CD4-positive, CD25-positive, alpha-beta regulatory T cell (primary cell): ENCODE data around the gene RLN3. TPM values are rescaled to one million over a fixed set of nuclear protein-coding genes. Genes with fewer than 3 reads are reported as not detected.

Experiments
- ATAC-seq, 2 donors: fragments of 150-1000 bp; cut with Tn5 transposase; one replicate each; pipeline ENCODE4 v1.10.0; 2021; ENCODE audit warnings: low read depth in 2 of 2, moderate number of reproducible peaks in 2 of 2, moderate library complexity in 1 of 2
- DNase-seq, 3 donors: peaks; one replicate each; pipeline versions ENCODE4 v3.0.0 to v3.0.0-alpha.2; 2012 to 2022; ENCODE audit warnings: mixed read lengths in 1 of 3
- H3K27ac ChIP-seq: one replicate; pipeline ENCODE4 v1.7.0; 2013; ENCODE audit warnings: mild to moderate bottlenecking, low read length; ENCODE audit not compliant: insufficient read depth, poor library complexity, severe bottlenecking
- H3K27me3 ChIP-seq: one replicate; pipeline ENCODE4 v1.7.0; 2013; ENCODE audit warnings: low read length; ENCODE audit not compliant: control insufficient read depth, insufficient read depth
- H3K36me3 ChIP-seq: one replicate; pipeline ENCODE4 v1.7.0; 2013; ENCODE audit warnings: mild to moderate bottlenecking, low read length, moderate library complexity; ENCODE audit not compliant: control insufficient read depth, insufficient read depth
- H3K4me1 ChIP-seq: 2 replicates; pipeline ENCODE4 v1.7.0; 2013; ENCODE audit warnings: mild to moderate bottlenecking, low read length; ENCODE audit not compliant: insufficient read depth, control insufficient read depth, poor library complexity, severe bottlenecking
- H3K4me3 ChIP-seq: one replicate; pipeline ENCODE4 v1.7.0; 2013; ENCODE audit warnings: low read depth, mild to moderate bottlenecking, low read length, moderate library complexity
- H3K9me3 ChIP-seq, 2 experiments: 1 replicate in 1 of 2; 2 replicates in 1 of 2; pipeline ENCODE4 v1.7.0; 2013; ENCODE audit warnings: low read length in 2 of 2, mild to moderate bottlenecking in 1 of 2, moderate library complexity in 1 of 2; ENCODE audit not compliant: control insufficient read depth in 2 of 2
- H3K27ac Mint-ChIP-seq, 3 donors: one replicate each; pipeline ENCODE4 v1.8.0; 2020 to 2022; ENCODE audit warnings: mild to moderate bottlenecking in 3 of 3, mixed read lengths in 3 of 3, moderate library complexity in 2 of 3
- H3K27me3 Mint-ChIP-seq: one replicate; pipeline ENCODE4 v1.8.0; 2022; ENCODE audit warnings: mild to moderate bottlenecking, mixed read lengths
- H3K36me3 Mint-ChIP-seq: one replicate; pipeline ENCODE4 v1.8.0; 2020; ENCODE audit warnings: mixed read lengths
- H3K4me1 Mint-ChIP-seq, 4 donors: one replicate each; pipeline ENCODE4 v1.8.0; 2020 to 2022; ENCODE audit warnings: mixed read lengths in 4 of 4, mild to moderate bottlenecking in 1 of 4
- H3K4me3 Mint-ChIP-seq, 4 donors: one replicate each; pipeline ENCODE4 v1.8.0; 2020 to 2022; ENCODE audit warnings: mild to moderate bottlenecking in 4 of 4, mixed read lengths in 4 of 4, moderate library complexity in 3 of 4
- H3K9me3 Mint-ChIP-seq, 7 donors: one replicate each; pipeline ENCODE4 v1.8.0; 2020 to 2022; ENCODE audit warnings: mixed read lengths in 7 of 7, mild to moderate bottlenecking in 3 of 7, moderate library complexity in 2 of 7
- polyA plus RNA-seq, 4 donors: library from polyadenylated mRNA; unstranded; fragments of 300-500 nt; fragmentation: Illumina TruSeq; gene quantifications; one replicate each; pipeline ENCODE4 v1.2.3, GENCODE V29; 2021
- total RNA-seq: library from RNA; stranded (reverse); gene quantifications from one replicate; pipeline ENCODE4 v1.2.3, GENCODE V29; 2022

Gene RLN3
- total and polyA plus RNA-seq, 5 donors from 2014 or later, result 0.55 TPM; not detected in 4

DNA sequence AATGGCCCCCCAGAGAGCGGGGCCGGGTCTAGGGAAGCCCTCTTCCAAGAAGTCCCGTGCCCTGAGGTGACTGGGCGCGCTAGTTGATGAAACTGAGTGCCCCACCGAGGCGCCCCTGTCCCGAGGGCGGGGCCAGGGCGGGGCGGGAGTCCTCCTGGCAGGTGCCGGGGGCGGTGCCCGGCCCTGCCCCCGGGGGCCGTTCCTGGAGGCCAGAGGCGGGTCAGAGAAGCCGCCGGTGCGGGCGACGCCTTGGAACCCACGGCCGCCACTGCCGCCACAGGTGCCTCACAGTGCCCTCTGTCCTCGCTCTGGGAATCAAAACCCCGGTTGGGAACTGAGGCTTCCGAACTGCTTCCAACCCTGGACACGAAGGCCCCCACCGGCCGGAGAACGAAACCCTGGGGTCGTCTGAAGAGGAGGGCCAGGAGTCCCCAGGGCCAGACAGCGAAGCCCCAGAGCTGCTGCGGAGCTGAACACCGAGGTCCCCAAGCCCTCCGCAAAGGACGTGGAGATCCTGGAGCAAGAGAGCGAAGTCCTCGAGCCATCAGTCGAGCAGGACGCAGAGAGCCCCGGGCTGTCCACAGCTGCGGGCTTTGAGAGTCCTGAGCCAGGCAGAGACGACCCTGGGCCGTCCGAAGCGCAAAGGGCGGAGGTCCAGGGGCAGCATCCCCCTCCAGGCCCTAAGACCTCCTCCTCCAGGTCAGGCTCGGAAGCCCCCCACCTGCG lies 44.8 kb downstream of the RLN3 start, which contains the start of gene MISP3:
TSS of gene MISP3 (plus strand) at position 252 of the 726 bp plus-strand sequence. CDS start 524 bp downstream, outside the sequence.
- peak in 1 of 3 donors; percentile 39 for DNase-seq
- Histone ChIP-seq H3K9me3 (no peaks in the 10 kb centered on the region), H3K4me3 (peak within 1 kb of the TSS; percentile 2), H3K27me3 (no peaks in the 10 kb centered on the region), H3K27ac (no peak within 1 kb of the TSS), H3K36me3 (no peaks in the 10 kb centered on the region), H3K4me1 (peaks cover 36% of the 10 kb centered on the region)
- H3K27ac Mint-ChIP-seq, result peak within 1 kb of the TSS in 2 of 3 donors; percentile 85 to 88
- H3K4me1 Mint-ChIP-seq, result peaks cover 0 to 23% (median 7%) of the 10 kb centered on the region in 4 donors
- H3K27me3 Mint-ChIP-seq, result peaks cover 18% of the 10 kb centered on the region
- peak within 1 kb of the TSS; percentile 89 to 98 (median 92) for H3K4me3 Mint-ChIP-seq
- H3K9me3 Mint-ChIP-seq, result no peaks in the 10 kb centered on the region
- no peak for ATAC-seq
- no peaks in the 10 kb centered on the region for H3K36me3 Mint-ChIP-seq

DNA sequence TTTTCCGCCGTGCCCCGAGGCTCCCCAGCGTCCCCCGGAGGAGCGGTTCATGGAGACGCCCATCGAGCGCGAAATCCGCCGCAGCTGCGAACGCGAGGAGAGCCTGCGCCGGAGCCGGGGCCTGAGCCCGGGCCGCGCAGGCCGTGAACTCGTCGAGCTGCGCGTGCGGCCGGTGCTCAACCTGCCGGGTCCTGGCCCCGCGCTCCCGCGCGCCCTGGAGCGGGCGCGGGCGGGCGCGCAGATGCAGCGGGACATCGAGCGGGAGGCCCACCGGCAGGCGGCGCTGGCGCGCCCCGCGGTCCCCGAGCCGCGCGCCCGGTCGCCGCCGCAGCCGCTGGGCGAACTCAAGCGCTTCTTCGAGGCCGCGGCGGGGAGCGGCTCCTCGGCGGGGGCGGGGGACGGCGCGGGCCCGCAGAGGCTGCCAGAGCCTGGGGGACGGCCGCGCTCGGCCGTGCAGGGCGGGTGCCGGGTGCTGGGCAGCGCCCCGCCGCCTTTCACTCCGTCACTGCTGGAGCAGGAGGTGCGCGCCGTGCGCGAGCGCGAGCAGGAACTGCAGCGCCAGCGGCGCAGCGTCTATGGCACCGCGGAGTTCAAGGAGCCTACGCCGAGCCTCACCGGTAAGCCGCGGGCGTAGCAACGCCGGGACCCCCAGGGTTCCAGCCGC lies 45.4 kb downstream of the RLN3 start:
- Mint-ChIP-seq H3K4me1 (peaks cover 0 to 23% (median 7%) of the 10 kb centered on the region in 4 donors), H3K9me3 (no peaks in the 10 kb centered on the region), H3K27me3 (peaks cover 21% of the 10 kb centered on the region), H3K4me3 (peak overlapping the region; percentile 89 to 98 (median 92)), H3K36me3 (no peaks in the 10 kb centered on the region), H3K27ac (peak overlapping the region in 2 of 3 donors; percentile 88 to 91)
- Histone ChIP-seq H3K4me1 (peaks cover 36% of the 10 kb centered on the region), H3K27me3 (no peaks in the 10 kb centered on the region), H3K27ac (no peak overlapping the region), H3K4me3 (peak overlapping the region; percentile 64), H3K9me3 (no peaks in the 10 kb centered on the region), H3K36me3 (no peaks in the 10 kb centered on the region)
- DNase-seq (peak; percentile 64 to 85 (median 83)), ATAC-seq (peak; percentile 76 to 81)

DNA sequence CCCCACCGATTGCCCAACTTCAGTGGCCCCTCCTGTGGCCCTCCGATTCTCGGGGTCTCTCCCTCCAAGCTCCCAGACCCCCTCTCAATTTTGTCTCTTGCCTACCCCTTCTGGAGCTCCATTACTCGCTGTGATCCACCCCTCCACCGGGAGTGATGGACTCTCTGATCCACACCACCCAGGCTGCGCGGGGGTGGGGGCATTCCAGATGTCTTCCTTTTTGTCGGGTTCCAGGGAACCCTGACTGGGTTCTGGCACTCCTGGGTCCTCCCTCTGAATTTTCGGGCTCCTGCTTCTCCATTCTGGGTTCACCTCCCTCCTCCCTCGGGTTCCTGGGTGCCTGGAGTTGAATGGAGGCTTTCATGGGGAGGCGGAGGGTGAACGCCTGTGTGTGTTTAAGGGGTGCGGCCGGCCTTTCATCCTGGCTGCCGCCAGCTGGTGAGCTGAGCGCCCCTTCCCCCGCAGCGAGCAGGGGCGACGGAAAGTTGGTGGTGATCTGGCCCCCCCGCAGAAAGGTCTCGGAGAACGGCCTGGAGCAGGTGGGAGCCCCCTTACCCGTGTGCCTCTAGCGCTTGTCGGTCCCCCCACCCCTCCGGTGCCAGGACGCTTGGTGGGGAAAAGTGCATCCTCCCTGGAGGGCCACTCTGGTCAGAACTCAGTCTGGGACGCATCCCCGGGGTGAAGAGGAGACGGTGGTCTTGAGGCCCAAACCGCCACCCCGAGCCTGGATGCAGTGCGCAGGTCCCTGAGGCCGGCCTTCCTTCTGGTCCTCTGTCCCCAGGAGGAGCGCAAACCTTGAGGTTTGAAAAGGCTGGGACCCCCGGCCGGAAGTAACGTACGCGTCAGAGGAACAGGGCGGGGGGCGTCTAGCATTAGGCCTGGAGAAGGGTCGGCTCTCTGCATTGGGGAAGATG lies 46.2 kb downstream of the RLN3 start:
- ATAC-seq (peak in 1 of 2 donors; percentile 4), DNase-seq (peak in 1 of 3 donors; percentile 31)
- peaks cover 36% of the 10 kb centered on the region for H3K4me1 ChIP-seq
- Mint-ChIP-seq H3K27ac (peak overlapping the region; percentile 43 to 91 (median 88)), H3K9me3 (no peaks in the 10 kb centered on the region), H3K4me1 (peaks cover 0 to 23% (median 7%) of the 10 kb centered on the region in 4 donors), H3K36me3 (no peaks in the 10 kb centered on the region), H3K27me3 (peaks cover 22% of the 10 kb centered on the region), H3K4me3 (peak overlapping the region; percentile 89 to 98 (median 92))
- no peaks in the 10 kb centered on the region for H3K27me3 ChIP-seq
- no peak overlapping the region for H3K27ac ChIP-seq
- H3K36me3 ChIP-seq, result no peaks in the 10 kb centered on the region
- H3K9me3 ChIP-seq, result no peaks in the 10 kb centered on the region
- H3K4me3 ChIP-seq, result peak overlapping the region; percentile 64

DNA sequence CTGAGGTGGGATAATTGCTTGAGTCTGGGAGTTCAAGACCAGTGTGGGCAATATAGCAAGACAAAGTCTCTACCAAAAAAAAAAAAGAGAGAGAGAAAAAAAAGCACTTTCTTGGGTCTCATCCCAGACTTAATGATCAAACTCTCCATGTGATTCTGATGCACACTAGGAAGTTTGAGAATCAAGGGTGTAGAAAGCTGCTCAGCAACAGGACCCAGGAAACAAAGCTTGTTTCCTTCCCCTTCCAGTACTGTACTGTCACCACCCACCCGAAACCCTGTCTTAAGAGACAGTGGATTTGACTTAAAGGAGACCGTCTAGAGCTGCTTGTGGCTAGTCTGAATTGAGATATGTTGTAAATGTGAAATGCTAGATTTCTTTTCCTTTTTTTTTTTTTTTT lies 50.5 kb downstream of the RLN3 start:
- H3K4me1 ChIP-seq, result peaks cover 38% of the 10 kb centered on the region
- no peak overlapping the region for H3K27ac Mint-ChIP-seq
- no peak for ATAC-seq

More for the DNA sequence above, 50.5 kb downstream of the RLN3 start:
- H3K4me1 Mint-ChIP-seq, result peaks cover 4 to 44% (median 17%) of the 10 kb centered on the region in 4 donors
- Histone ChIP-seq H3K9me3 (no peaks in the 10 kb centered on the region), H3K36me3 (no peaks in the 10 kb centered on the region), H3K4me3 (no peak overlapping the region), H3K27ac (no peak overlapping the region), H3K27me3 (no peaks in the 10 kb centered on the region)
- H3K36me3 Mint-ChIP-seq, result no peaks in the 10 kb centered on the region
- no peak for DNase-seq
- peak overlapping the region in 1 of 4 donors; percentile 63 for H3K4me3 Mint-ChIP-seq
- H3K9me3 Mint-ChIP-seq, result no peaks in the 10 kb centered on the region
- H3K27me3 Mint-ChIP-seq, result peaks cover 9% of the 10 kb centered on the region

Other genes starting within 250 kb of the RLN3 start
- gene ZSWIM4, start 232.7 kb upstream of the RLN3 start, total RNA-seq, result 4.5 TPM
- gene ZSWIM4, start 232.7 kb upstream of the RLN3 start, polyA plus RNA-seq, result under 1 TPM; 0.46 to 0.82 (median 0.54) TPM
- not detected for gene NANOS3, start 151.0 kb upstream of the RLN3 start, total RNA-seq
- gene NANOS3, start 151.0 kb upstream of the RLN3 start, polyA plus RNA-seq, result not detected
- gene BRME1, start 122.0 kb upstream of the RLN3 start, total RNA-seq, result 1.7 TPM
- under 1 TPM in 3 of 4 donors, not detected in 1; 0.24 to 0.63 (median 0.53) TPM for gene BRME1, start 122.0 kb upstream of the RLN3 start, polyA plus RNA-seq
- 35.0 TPM for gene CC2D1A, start 121.9 kb upstream of the RLN3 start, total RNA-seq
- 1 to 10 TPM; 3.7 to 4.9 (median 4.2) TPM for gene CC2D1A, start 121.9 kb upstream of the RLN3 start, polyA plus RNA-seq
- not detected for gene PODNL1, start 89.7 kb upstream of the RLN3 start, total RNA-seq
- gene PODNL1, start 89.7 kb upstream of the RLN3 start, polyA plus RNA-seq, result under 1 TPM in 1 of 4 donors, not detected in 3; 0.52 TPM
- 82.9 TPM for gene DCAF15, start 75.6 kb upstream of the RLN3 start, total RNA-seq
- gene DCAF15, start 75.6 kb upstream of the RLN3 start, polyA plus RNA-seq, result 1 to 10 TPM; 5.3 to 7.5 (median 5.9) TPM
- 23.2 TPM for gene RFX1, start 21.8 kb upstream of the RLN3 start, total RNA-seq
- 1 to 10 TPM in 2 of 4 donors, under 1 TPM in 2; 0.48 to 1.6 (median 0.83) TPM for gene RFX1, start 21.8 kb upstream of the RLN3 start, polyA plus RNA-seq
- 51.9 TPM for gene IL27RA, start 3.6 kb downstream of the RLN3 start, total RNA-seq
- gene IL27RA, start 3.6 kb downstream of the RLN3 start, polyA plus RNA-seq, result 10 to 100 TPM; 71.2 to 78.4 (median 74.6) TPM
- not detected for gene PALM3, start 33.9 kb downstream of the RLN3 start, total RNA-seq
- not detected for gene PALM3, start 33.9 kb downstream of the RLN3 start, polyA plus RNA-seq
- 0.91 TPM for gene MISP3, start 44.6 kb downstream of the RLN3 start, total RNA-seq
- under 1 TPM in 3 of 4 donors, not detected in 1; 0.22 to 0.64 (median 0.44) TPM for gene MISP3, start 44.6 kb downstream of the RLN3 start, polyA plus RNA-seq
- gene C19orf67, start 57.6 kb downstream of the RLN3 start, total RNA-seq, result not detected
- gene C19orf67, start 57.6 kb downstream of the RLN3 start, polyA plus RNA-seq, result not detected
- gene SAMD1, start 62.6 kb downstream of the RLN3 start, total RNA-seq, result 24.1 TPM
- 1 to 10 TPM in 2 of 4 donors, under 1 TPM in 2; 0.80 to 1.4 (median 1.0) TPM for gene SAMD1, start 62.6 kb downstream of the RLN3 start, polyA plus RNA-seq
- gene PRKACA, start 89.6 kb downstream of the RLN3 start, total RNA-seq, result 40.2 TPM
- gene PRKACA, start 89.6 kb downstream of the RLN3 start, polyA plus RNA-seq, result 1 to 10 TPM in 2 of 4 donors, under 1 TPM in 2; 0.47 to 1.8 (median 1.00) TPM
- 4.6 TPM for gene ASF1B, start 108.4 kb downstream of the RLN3 start, total RNA-seq
- 10 to 100 TPM in 1 of 4 donors, 1 to 10 TPM in 3; 6.2 to 10.1 (median 8.7) TPM for gene ASF1B, start 108.4 kb downstream of the RLN3 start, polyA plus RNA-seq
- 8.2 TPM for gene ADGRL1, start 178.0 kb downstream of the RLN3 start, total RNA-seq
- gene ADGRL1, start 178.0 kb downstream of the RLN3 start, polyA plus RNA-seq, result under 1 TPM in 3 of 4 donors, not detected in 1; 0.21 to 0.40 (median 0.29) TPM